A549 (cell line): Measurements from ENCODE around the gene SYT13. TPM values are rescaled to one million over a fixed set of nuclear protein-coding genes. Genes with fewer than 3 reads are reported as not detected.
A peak's percentile ranks its signal among the peaks of the same experiment; 100 is the strongest.

Experiments
- ATAC-seq, 2 experiments: fragments of 200-7000 bp in 1 of 2; fragments of >200 bp in 1 of 2; cut with Nextera tagmentation in 1 of 2; cut with Tn5 transposase in 1 of 2; 3 replicates each; pipeline versions ENCODE4 v1.8.0 to v1.9.1; 2018 to 2020; ENCODE audit warnings: mild to moderate bottlenecking in 1 of 2, moderate library complexity in 1 of 2
- CTCF ChIA-PET: fragments of 300-600 bp; sonication (Branson Sonifier 250); formaldehyde crosslinking; extraction: SDS; loops from one replicate; lab custom pipeline; 2021; ENCODE audit warnings: antibody characterized with exemption, inconsistent platforms; lab: Yijun Ruan, JAX
- POLR2A ChIA-PET: fragments of 350-600 bp; formaldehyde crosslinking; extraction: SDS; loops from one replicate; lab custom pipeline; 2021; ENCODE audit warnings: antibody characterized with exemption, inconsistent platforms; lab: Yijun Ruan, JAX
- DNase-seq, 2 experiments: peaks; one replicate each; pipeline versions ENCODE4 v3.0.0 to v3.0.0-alpha.2; 2011 to 2016; ENCODE audit warnings: low read depth in 1 of 2, low spot score in 1 of 2
- FAIRE-seq: peaks from 2 replicates; lab custom pipeline; 2011; peaks lifted over from hg19 to GRCh38; lab: Jason Lieb, UNC
- H3K27ac ChIP-seq, 2 experiments: fragments of >200 bp; sonication (Bioruptor Twin); formaldehyde crosslinking; 3 replicates each; pipeline ENCODE4 v1.5.1; 2016 to 2017
- H3K4me1 ChIP-seq: fragments of >200 bp; sonication (Bioruptor Twin); formaldehyde crosslinking; 3 replicates; pipeline ENCODE4 v1.6.1; 2016
- H3K4me2 ChIP-seq: fragments of >200 bp; sonication (Bioruptor Twin); formaldehyde crosslinking; 3 replicates; pipeline ENCODE4 v1.6.1; 2016
- H3K4me3 ChIP-seq: fragments of >200 bp; sonication (Bioruptor Twin); formaldehyde crosslinking; 3 replicates; pipeline ENCODE4 v1.5.1; 2016
- H3K9me3 ChIP-seq: fragments of >200 bp; sonication (Bioruptor Twin); formaldehyde crosslinking; 3 replicates; pipeline ENCODE4 v1.6.1; 2016
- CBX2 ChIP-seq: fragments of 200-600 bp; sonication (generic); IDR thresholded peaks from 2 replicates; pipeline ENCODE4 v1.6.1; 2016; ENCODE audit warnings: low read depth, mild to moderate bottlenecking, borderline replicate concordance
- CEBPB ChIP-seq, 2 experiments: fragments of >200 bp in 1 of 2; sonication (Bioruptor Twin) in 1 of 2; formaldehyde crosslinking in 1 of 2; IDR thresholded peaks; 2 replicates each; pipeline ENCODE4 v1.6.1; 2012 to 2016
- CTCF ChIP-seq: fragments of >200 bp; sonication (Bioruptor Twin); formaldehyde crosslinking; IDR thresholded peaks from 3 replicates; pipeline ENCODE4 v1.5.1; 2016
- FOSB ChIP-seq: fragments of 250-450 bp; sonication (Bioruptor Pico); IDR thresholded peaks from 2 replicates; pipeline ENCODE4 v1.5.0; 2020; ENCODE audit warnings: mild to moderate bottlenecking, moderate library complexity
- FOSL2 ChIP-seq, 2 experiments: fragments of 450-650 bp in 1 of 2; fragments of >200 bp in 1 of 2; sonication (Bioruptor Twin) in 1 of 2; formaldehyde crosslinking; IDR thresholded peaks; 2 replicates each; pipeline versions ENCODE4 v1.5.0 to v1.6.1; 2016 to 2020; ENCODE audit warnings: mild to moderate bottlenecking in 1 of 2, moderate library complexity in 1 of 2
- FOXS1 ChIP-seq: fragments of 250-450 bp; sonication (Bioruptor Pico); IDR thresholded peaks from 2 replicates; pipeline ENCODE4 v1.5.0; 2020; ENCODE audit warnings: mild to moderate bottlenecking, moderate library complexity
- GATA3 ChIP-seq: IDR thresholded peaks from 2 replicates; pipeline ENCODE4 v1.6.1; 2012; ENCODE audit warnings: borderline replicate concordance
- HDAC2 ChIP-seq: fragments of 200-600 bp; sonication (generic); IDR thresholded peaks from 2 replicates; pipeline ENCODE4 v1.6.1; 2016
- HEYL ChIP-seq: fragments of 250-450 bp; sonication (Bioruptor Pico); IDR thresholded peaks from 2 replicates; pipeline ENCODE4 v1.8.0; 2021; ENCODE audit warnings: mild to moderate bottlenecking, moderate library complexity
- HMGXB4 ChIP-seq: fragments of 250-450 bp; sonication (Bioruptor Pico); IDR thresholded peaks from 2 replicates; pipeline ENCODE4 v1.5.0; 2021; ENCODE audit warnings: mild to moderate bottlenecking, moderate library complexity, borderline replicate concordance
- JUN ChIP-seq, 2 experiments: fragments of >200 bp; sonication (Bioruptor Twin); formaldehyde crosslinking; IDR thresholded peaks; 2 replicates in 1 of 2; 3 replicates in 1 of 2; pipeline ENCODE4 v1.6.1; 2016 to 2017
- PBX3 ChIP-seq: IDR thresholded peaks from 2 replicates; pipeline ENCODE4 v1.6.1; 2012
- POLR2A ChIP-seq: IDR thresholded peaks from 2 replicates; pipeline ENCODE4 v1.6.1; 2012; ENCODE audit warnings: mild to moderate bottlenecking, low read length
- RAD21 ChIP-seq, 2 experiments: fragments of >200 bp in 1 of 2; sonication (Bioruptor Twin) in 1 of 2; formaldehyde crosslinking in 1 of 2; IDR thresholded peaks in 1 of 2; conservative IDR thresholded peaks in 1 of 2; 2 replicates in 1 of 2; 3 replicates in 1 of 2; pipeline ENCODE4 v1.6.1; 2012 to 2018; ENCODE audit warnings: inconsistent platforms in 1 of 2
- RNF2 ChIP-seq: fragments of 200-600 bp; sonication (generic); IDR thresholded peaks from 2 replicates; pipeline ENCODE4 v1.6.1; 2016; ENCODE audit warnings: low read depth, mild to moderate bottlenecking, antibody characterized with exemption, moderate library complexity, borderline replicate concordance
- SMC3 ChIP-seq: fragments of >200 bp; sonication (Bioruptor Twin); formaldehyde crosslinking; IDR thresholded peaks from 3 replicates; pipeline ENCODE4 v1.6.1; 2018; ENCODE audit warnings: inconsistent platforms
- SREBF2 ChIP-seq: fragments of 450-650 bp; IDR thresholded peaks from 2 replicates; pipeline ENCODE4 v1.6.1; 2014; ENCODE audit warnings: mild to moderate bottlenecking, moderate library complexity
- USF2 ChIP-seq: fragments of 450-650 bp; IDR thresholded peaks from 2 replicates; pipeline ENCODE4 v1.6.1; 2014; ENCODE audit warnings: antibody characterized with exemption
- ZC3H11A ChIP-seq: fragments of 450-650 bp; IDR thresholded peaks from 2 replicates; pipeline ENCODE4 v1.6.1; 2014; ENCODE audit warnings: antibody characterized with exemption, mild to moderate bottlenecking
- ZSCAN20 ChIP-seq: fragments of 250-450 bp; sonication (Bioruptor Pico); IDR thresholded peaks from 2 replicates; pipeline ENCODE4 v1.8.0; 2022; ENCODE audit warnings: mild to moderate bottlenecking, moderate library complexity
- WGBS: methylation state at CpG from one replicate; pipeline ENCODE4 v1.1.6; 2017; ENCODE audit errors: missing lambda C conversion rate; 5-methylcytosine and 5-hydroxymethylcytosine counted together
- polyA plus RNA-seq, 4 experiments: library from polyadenylated mRNA; depleted of rRNA in 3 of 4; stranded (reverse); fragments of >200 nt; fragmentation: RNase III in 1 of 4; extraction: RNeasy Plus Mini Kit Qiagen cat#74134 plus additional on column Dnase treatment in 1 of 4; gene quantifications; 2 replicates in 3 of 4; 3 replicates in 1 of 4; pipeline ENCODE4 v1.2.3, GENCODE V29; 2011 to 2017

The SYT13 gene
- polyA plus RNA-seq, 2 of the 4 experiments (the other 2 are of a cell fraction): 8.1 to 12.9 TPM

GRCh38 chr11:45333001-45333971, 47.1 kb upstream of the SYT13 start:
- POLR2A ChIA-PET: no interaction called here
- DNase-seq: peak; percentile 36 to 52
- no peak for FAIRE-seq
- Histone ChIP-seq H3K27ac (no peak overlapping the region), H3K4me1 (no peaks in the 10 kb centered on the region; the same call in 2 of the 3 replicates), H3K4me2 (peak overlapping the region; percentile 48; the same call in 2 of the 3 replicates), H3K9me3 (no peaks in the 10 kb centered on the region), H3K4me3 (no peak overlapping the region)
- peak in 1 of 2 experiments; percentile 71; a peak in 3 of 6 replicates for ATAC-seq
- TF ChIP-seq USF2 (peak; percentile 67), RNF2 (no peak), CBX2 (no peak), RAD21 (conservative IDR thresholded peaks at IDR 0.05 in 1 of 2, IDR thresholded peaks at IDR 0.05 in 1 of 2) (no peak), POLR2A (no peak)
- 57% methylated on average over 19 of the region's 19 CpGs for WGBS
- CTCF ChIA-PET: interaction anchor here (0.6 to 12.8 kb wide), 33 partner anchors 9 to 707 kb away, joined by 3 to 320 read pairs (median 4); no protein-coding TSS in a partner anchor

GRCh38 chr11:45332276-45332934, 46.3 kb upstream of the SYT13 start:
- peak; percentile 54 for FAIRE-seq
- H3K4me3 ChIP-seq: no peak overlapping the region
- peak; percentile 29 to 64 for DNase-seq
- TF ChIP-seq HEYL (no peak), HMGXB4 (CRISPR knock-in tag) (no peak), CBX2 (no peak), JUN (IDR thresholded peaks at IDR 0.05) (no peak), ZC3H11A (no peak), FOSB (CRISPR knock-in tag) (no peak), RAD21 (conservative IDR thresholded peaks at IDR 0.05 in 1 of 2, IDR thresholded peaks at IDR 0.05 in 1 of 2) (peak; percentile 75 to 90), GATA3 (no peak), HDAC2 (no peak), ZSCAN20 (CRISPR knock-in tag) (no peak), SREBF2 (no peak), USF2 (no peak), PBX3 (no peak), FOXS1 (CRISPR knock-in tag) (no peak), FOSL2 (IDR thresholded peaks at IDR 0.05) (no peak), FOSL2 (CRISPR knock-in tag; IDR thresholded peaks at IDR 0.05) (peak; percentile 39; the same call in 1 of the 2 replicates), CEBPB (IDR thresholded peaks at IDR 0.05) (no peak), CTCF (peak; percentile 87), SMC3 (peak; percentile 76)
- no peak overlapping the region for H3K27ac ChIP-seq
- H3K4me1 ChIP-seq: no peaks in the 10 kb centered on the region; the same call in 2 of the 3 replicates
- H3K4me2 ChIP-seq: peak overlapping the region; percentile 48
- ChIA-PET CTCF (interaction anchor here (0.7 to 12.8 kb wide), 38 partner anchors 8 to 438 kb away, joined by 3 to 320 read pairs (median 5); no protein-coding TSS in a partner anchor), POLR2A (no interaction called here)
- ATAC-seq: peak; percentile 69 to 88; a peak in 5 of 6 replicates
- H3K9me3 ChIP-seq: peaks cover 1% of the 10 kb centered on the region; the same call in 1 of the 3 replicates
- WGBS: 3% methylated on average over 13 of the region's 13 CpGs
